Stimulated activated naive CD8-positive, alpha-beta T cell treated with anti-CD3 and anti-CD28 coated beads, Interleukin-15, Interleukin-2, amounts not matched to agents 100 U/mL and 50 U/mL, for 24 hours (primary cell): ENCODE results near the gene SSBP3.
"Not testable (repeated sequence)": the region's sequence is repeated elsewhere in the genome, so short reads cannot be mapped to it uniquely, and the experiment has no call there.

ENCODE experiments used
- ATAC-seq: fragments of 150-1000 bp; cut with Tn5 transposase; one replicate; pipeline ENCODE4 v1.10.0; 2021
- DNase-seq: peaks from one replicate; pipeline ENCODE4 v3.0.0; 2021

Gene SSBP3

DNA sequence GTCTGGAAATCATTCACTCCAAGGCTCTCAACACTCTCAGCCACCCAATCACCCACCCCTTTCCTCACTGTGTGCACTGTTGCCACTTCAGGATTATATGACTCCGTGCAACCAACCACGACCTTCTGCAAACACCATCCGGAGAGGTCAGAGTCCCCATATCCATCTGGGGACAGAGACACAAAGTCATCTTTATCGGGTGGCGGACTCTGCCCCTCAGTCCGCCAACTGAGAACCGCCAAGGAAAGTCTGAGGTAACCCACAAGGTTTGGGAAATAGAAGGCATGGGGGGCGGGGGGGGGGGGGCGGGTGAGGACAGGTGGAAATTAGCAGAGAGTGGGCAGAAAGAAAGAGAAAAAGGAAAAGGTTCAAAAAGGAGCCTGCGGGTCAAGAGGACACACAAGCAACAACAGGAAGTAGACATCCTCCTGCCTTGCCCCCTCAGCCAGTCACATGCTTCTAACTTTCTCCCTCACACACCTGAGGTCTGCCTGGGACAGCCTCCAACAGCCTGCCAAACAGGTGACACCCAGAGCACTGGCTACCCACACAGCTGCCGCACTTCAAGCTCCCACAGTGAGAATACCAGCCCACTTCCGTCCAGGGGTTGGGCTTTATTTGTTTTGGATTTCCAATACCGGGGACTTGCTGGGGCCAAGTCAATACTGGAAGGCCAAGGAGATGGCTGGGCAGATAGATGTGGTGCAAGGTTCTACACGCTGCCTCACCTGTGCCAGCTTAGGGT is 58.1 kb downstream of the SSBP3 start:
- ATAC-seq: peak; percentile 4
- DNase-seq: no peak

DNA sequence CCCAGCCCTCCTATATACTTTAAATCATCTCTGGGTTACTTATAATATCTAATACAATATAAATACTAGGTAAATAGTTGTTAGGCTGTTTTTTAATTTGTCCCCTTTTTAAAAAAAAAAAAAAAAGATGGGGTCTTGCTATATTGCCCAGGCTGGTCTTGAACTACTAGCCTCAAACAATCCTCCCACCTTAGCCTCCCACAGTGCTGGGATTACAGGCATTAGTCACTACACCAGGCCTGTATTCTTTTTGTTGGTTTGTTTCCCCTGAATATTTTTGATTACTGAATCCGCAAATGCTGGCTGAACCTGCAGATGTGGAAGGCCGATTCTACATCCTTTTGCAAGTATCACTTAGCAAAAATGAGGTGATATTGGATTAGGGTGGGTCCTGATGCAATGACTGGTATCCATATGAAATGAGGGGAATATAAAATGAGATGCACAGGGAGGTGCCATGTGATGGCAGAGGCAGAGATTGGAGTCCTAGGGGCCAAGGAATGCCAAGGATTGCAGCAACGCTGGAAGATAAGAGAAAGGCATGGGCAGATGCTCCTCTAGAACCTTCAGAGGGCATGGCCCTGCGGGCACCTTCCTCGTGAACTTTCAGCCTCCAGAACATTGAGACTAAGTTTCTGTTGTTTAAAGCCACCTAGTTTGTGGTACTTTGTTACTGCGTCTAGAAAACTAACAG is 58.8 kb downstream of the SSBP3 start:
- ATAC-seq (no peak), DNase-seq (no peak)

DNA sequence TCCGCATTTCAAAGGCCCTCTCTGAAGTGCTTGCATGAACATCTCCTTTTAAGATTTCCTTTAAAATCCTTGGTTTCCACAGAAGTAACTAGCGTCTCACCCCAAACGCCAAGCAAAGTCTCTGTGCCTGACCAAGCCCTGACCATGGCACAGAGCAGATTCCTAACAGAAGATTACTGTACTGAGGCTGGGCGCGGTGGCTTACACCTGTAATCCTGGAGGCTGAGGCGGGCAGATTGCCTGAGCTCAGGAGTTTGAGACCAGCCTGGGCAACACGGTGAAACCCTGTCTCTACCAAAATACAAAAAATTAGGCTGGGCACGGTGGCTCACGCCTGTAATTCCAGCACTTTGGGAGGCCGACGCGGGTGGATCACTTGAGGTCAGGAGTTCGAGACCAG is 60.6 kb downstream of the SSBP3 start:
- not testable (repeated sequence) for ATAC-seq, DNase-seq

DNA sequence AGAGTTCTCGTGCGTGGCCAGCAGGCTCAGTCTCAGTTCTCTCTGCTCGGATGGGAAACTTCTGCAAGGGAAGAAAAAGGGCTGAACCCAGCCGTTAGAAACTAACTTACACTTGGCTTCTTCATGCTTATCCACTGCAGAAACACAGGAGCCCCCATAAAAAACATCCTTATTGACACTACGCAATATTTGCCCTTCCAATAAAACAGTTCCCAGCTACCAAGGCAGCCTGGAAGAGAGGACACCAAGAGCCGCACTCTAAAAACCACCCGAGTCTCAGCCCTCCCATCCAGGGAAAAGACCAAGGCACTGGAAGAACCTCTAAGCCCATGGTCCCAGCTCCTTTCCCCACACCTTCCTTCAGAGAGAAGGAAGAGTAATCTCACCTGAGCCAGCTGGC is 61.1 kb downstream of the SSBP3 start:
- ATAC-seq: no peak
- no peak for DNase-seq

DNA sequence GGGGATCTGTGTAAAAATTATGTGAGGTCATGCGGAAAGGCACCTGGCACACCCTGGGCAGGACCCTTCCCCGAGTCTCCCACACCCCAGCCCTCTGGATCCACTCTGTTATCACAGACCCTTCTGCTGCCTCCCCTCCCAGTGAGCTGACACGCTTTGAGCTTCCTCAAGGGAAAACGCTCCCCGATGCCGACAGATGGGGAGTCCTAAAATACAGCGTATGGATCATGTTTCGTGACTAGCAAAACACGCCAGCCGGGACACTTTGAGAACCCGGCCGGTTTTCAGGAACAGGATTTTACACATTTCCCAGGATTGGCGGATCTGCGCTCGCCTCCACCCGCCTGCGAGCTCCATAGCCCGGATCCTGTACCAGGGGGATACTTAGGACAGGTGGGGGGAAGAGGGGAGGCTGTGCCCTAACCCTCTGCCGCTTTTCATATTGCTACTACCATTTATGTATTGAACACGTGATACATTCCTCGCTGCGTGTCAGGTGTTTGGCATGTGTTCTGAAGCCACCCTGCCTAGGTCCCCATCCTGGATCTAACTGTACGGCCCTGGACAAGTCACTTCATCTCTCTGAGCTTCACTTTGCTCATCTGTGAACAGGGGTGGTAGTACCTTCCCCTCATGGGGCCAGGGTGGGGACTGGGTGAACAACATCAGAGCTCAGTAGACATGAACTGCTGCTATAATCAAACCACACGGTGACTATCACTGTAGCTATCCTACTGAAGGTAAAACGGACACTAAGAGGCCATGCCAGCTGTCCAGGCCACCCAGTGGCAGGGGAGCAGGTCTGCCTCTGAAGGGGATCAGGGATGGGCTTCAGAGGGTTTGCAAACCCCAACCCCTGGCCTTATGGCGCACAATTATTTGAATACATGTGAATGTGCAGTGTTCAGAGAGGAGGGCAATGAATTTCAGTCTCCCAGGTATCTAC is 63.2 kb downstream of the SSBP3 start:
- ATAC-seq (no peak), DNase-seq (no peak)

DNA sequence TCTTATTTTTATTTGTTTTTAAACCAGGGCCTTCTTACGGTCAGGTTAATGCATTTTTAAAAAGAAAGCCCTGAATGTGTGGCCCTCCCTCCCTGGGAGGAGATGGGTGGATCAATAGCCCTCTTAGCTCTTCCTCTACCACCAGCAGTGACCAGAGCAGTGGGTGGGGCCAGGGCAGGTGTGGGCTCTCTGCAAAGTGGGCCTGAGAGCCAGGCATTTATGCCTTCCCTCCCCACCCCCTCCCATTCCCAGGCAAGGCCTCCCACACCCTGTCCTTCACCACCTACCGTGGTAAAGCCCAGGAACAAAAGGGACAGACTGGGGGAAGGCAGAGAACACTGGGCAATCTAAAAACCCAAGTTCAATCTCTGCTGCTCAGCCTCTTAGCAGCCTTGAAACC is 63.9 kb downstream of the SSBP3 start:
- ATAC-seq (no peak), DNase-seq (no peak)

DNA sequence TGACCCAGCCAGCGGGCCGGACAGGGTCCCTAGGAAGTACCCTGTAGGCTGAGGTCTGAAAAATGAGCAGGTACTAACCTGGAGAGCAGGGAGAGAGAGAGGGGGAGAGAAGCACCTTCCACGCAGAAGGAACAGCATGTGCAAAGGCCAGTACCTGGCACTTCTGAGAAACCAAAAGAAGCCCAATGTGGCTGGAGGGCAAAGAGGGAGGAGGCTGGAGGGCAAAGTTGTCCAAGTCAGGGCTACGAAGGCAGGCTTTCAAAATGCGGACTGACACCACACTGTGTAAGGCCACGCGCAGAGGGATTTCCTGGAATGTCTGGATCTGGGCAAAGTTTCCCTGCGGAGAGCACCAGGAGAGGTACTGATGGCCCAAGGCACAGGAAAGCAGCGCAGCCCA is 64.4 kb downstream of the SSBP3 start:
- ATAC-seq: no peak
- no peak for DNase-seq

DNA sequence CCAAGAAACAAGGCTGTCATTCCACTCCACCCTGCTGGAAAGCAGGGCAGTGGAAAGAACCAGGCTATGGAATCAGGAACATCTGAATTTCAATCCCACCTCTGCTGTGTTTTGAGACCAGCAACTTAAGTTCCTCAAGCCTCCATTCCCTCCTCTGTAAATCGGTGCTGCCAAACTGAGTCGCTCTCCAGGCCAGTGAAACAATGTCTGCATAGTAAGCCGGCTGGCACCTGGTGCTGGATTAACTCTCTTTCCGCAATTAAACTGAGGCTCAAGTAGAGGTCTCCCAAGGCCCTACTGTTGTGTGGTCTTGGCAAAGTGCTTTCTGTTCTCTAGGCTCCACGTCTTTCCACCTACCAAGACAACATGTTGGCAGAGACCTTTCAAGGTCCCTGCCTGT is 65.3 kb downstream of the SSBP3 start:
- ATAC-seq (no peak), DNase-seq (no peak)

DNA sequence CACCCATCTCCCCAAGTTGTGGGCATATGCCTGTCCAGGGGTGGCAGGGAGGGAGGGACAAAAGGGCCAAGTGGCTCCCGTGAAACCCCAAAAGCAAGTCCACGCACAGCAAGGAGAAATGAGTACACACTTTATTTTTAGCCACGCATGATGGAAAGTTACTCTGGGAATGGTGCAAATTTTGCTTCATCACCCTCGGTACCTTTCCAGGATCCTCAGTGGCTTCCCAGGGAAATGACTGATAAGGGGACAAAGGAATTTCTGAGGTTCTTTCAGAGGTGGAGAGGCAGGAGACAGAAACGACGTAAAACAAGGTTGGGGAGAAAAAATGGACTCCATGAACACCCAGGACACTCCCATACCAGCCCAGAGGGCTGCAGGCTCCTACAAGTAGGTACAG is 65.8 kb downstream of the SSBP3 start:
- ATAC-seq: no peak
- DNase-seq: no peak

DNA sequence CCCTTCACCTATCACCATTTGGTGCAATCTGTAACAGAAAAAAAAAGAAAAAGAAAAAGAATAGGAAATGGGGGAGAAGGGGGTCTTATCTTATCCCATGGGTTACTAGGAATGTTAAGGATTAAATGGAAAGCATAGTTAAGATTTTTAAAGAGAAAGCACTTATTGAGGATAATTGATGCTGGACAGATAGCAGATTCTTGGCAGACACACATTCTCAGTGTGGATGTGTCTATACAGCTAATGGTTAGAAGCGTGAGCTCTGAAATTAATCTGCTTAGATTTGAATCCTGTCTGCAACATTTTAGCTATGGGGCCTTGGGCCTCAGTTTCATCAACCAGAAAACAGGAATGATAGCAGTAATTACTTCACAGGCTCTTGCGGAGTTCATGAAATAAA is 67.1 kb downstream of the SSBP3 start:
- ATAC-seq (no peak), DNase-seq (no peak)

DNA sequence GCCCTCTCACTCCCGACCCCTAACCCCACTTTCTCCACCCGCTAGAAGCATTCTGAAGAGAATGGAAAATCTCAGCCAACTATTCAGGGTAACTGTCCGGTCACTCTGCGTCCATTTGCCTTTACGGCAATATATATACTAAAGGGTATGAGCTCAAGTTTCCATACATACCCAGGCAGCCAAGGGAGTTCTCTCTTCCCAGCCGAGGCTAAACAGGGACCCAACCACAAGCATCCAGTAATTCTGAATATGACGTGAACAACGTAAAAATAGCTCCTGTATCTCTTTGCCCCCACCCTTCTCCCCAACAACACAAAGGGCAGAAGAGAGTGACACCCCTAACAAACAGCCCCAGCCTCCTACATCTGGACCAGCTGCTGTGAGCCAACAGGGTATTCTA is 67.7 kb downstream of the SSBP3 start:
- no peak for DNase-seq
- no peak for ATAC-seq

DNA sequence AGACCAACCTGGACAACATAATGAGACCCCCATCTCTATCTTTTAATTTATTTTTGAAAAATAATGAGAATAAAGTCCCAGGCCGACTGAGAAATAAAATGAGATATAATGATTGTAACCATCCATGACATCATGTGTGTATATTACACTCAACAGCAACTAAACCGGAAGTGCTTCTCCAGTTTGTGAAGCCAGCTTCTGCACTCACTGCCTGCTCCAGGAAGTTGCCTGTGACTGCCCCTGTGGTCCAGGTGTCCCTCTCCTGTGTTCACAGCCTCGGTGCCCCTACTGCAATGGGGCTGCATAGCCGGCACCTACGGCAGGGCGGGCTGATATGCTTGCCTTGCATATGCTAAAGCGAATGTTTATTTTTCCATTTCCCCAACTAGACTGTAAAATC is 68.3 kb downstream of the SSBP3 start:
- ATAC-seq: no peak

DNA sequence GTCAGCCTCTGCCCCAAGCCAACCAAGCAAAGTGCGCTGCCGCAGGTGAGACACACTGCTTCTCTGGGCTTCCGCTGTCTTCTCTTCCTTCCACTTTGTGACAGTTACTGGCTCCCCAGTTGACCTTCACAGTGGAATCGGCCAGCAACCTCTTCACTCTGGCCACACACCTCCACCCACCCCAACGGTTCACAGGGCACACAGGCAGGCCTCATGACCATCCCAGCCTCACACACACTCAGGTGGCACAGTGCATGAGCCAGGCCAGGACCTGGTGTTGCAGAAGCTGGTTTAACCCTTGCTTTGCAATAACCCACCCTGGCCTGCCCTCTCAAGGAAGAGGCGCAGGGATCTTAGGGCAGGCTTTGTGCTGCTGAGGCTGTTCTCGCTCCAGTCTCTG is 69.2 kb downstream of the SSBP3 start:
- ATAC-seq (no peak), DNase-seq (no peak)

More for the DNA sequence above, 68.3 kb downstream of the SSBP3 start:
- no peak for DNase-seq

DNA sequence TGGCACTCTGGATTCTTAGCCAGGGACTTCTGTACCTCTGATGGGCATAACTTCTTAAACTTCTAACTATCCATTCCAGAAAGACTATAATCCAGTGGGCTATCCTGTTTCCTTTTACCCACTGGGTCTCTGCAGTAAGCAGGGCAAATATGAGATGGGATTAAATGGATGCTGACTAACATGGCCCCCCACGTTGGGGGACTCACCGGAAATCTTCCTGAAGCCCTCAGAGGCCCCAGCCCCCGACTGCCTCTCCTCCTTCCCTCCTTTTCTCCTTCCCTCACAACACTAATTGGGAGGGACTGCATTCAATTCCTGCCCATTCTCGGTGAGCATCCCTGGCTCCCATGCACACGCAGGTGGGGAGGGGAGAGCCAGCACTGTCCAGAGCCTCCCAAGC is 70.1 kb downstream of the SSBP3 start:
- DNase-seq: no peak
- no peak for ATAC-seq

DNA sequence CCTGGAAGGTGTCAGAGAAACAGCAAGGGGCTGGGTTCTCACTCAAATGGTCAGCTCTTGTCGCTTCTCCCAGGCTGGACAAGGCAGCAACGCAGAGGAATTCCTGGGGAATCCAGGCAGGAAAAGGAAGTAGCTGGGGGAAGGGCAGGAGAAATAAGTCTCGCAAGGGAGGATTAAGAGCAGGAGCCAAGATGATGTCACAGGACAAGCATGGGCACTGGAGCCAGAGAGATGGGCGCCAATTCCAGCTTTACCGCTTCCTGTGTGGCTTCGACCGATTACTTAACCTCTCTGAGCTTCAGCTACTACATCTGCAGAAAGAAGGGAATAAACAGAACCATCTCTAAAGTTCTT is 70.5 kb downstream of the SSBP3 start:
- DNase-seq: no peak

DNA sequence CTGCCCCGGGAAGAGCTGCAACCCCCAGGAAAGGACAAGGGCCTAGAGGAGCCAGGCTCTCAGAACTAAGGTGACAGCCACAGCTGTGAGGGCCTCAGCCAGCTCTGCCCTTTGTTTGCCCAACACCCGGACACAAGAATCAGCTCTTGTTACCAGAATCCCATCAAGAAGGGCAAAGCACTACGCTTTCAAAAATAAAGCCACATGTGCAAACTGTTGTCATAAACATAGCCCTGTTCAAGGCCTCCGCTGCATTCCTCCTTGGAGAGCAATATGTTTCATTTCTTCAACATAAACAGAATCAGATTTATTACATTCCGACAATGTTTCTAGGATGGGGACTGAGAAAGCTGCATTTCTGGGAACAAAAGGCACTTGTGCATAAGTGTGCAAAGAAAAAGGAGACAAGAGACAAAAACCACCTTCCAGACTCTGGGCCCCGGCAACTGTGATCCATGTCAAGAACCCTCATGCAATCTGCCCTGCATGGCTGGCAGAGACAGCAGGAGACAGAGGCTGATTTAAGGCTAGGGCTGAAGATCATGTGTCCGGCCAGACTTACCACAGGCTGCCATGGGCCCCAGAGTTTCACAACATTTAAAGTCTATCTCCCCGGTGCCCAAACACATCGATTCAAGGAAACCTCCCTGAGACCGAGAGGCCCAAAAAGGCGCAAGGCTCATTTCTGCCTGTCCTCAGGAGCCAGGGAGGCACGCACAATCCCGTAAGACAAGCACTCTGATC is 71.0 kb downstream of the SSBP3 start:
- ATAC-seq (no peak), DNase-seq (no peak)

More for the DNA sequence above, 70.5 kb downstream of the SSBP3 start:
- ATAC-seq: no peak

DNA sequence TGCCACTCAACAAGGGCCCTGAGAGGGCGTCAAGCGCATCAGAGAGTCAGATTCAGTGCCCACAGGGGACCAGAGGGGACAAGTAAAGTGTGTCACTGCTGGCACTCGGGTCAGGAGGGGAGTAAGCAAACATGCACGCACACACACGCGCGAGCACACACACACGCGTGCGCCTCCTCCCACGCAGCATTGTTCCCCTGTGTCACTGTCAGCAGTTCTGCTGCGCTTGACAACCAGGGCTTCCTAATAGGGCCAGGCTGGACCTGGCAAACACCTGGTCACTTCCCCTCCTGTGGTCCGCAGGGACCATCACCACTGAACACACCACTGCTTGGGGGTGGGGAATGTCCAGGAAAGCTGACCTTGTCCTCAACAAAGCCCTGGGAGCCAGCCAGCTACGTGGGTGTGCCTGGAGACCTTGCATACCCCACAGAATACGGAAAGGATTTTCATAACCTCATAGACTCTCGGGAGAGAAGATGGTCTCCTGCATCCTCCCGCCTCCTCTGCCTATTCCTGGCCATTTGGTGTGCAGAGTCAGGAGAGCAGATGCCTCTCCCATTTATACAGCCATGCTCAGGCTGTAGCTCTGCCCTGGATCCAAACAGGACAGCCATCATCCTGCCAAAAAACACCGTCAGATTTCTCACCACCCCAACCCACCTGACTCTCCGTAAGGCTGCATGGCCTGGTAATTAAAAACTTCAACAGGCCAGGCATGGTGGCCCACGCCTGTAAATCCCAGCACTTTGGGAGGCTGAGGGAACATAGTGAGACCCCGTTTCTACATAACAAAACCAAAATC is 73.2 kb downstream of the SSBP3 start:
- no peak for DNase-seq
- ATAC-seq: no peak

DNA sequence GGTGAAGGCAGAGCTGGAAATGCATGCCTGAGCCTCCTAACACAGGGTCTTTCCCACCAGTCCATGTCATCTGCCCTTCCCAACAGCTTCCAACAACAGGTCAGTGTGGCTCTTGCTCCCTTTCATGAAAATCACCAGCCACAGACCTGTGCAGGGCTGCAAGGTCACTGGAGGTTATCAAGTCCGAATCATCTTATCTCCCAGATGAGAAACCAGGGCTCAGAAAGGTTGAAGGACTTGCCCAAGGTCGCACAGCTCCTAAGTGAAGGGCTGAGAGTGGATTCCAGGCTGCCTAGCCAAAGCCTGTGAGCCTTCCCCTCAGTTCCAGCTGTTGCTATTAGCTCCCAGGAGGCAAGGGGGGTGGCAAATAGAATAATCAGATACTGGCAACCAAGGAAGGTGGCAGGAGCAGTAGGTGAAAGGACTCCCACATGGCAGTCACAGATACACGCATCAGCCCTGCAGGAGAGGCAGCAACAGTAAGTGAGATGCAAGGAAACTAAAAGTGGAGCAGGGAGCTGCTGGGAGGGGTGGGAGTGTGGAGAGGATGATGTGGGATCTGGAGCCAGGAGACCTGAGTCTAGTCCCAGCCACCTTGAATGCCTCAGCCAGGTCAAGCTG is 74.2 kb downstream of the SSBP3 start:
- ATAC-seq (no peak), DNase-seq (no peak)

DNA sequence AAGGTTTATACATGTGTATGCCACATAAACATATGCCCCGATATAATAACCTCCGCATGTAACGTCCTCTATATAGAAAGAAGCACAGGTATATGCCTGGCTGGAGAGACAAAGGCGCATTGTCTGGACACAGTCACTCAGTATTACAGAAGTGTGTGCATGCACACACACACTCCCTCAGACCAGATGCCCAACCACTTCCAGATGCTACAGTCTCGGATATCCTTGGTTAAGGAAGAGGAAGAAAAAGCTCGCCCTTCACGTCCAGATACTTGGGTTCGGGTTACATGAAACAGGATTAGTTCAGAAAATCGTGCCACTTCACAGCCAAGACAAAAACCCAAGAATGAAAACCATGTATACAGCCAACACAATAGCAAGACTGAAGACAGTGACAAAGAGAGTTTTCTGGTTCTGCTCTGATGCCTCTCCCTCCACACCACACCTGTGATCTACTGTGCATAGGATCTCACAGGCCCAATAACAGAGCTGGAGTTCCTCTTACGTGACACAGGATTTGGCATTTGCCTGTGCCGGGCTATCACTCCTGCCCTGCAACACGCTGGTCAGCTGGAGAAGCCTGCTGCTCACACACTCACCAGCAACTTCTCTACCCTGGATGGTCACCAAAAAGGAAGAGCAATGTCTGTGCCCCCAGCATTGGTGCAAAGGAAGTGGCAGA is 75.0 kb downstream of the SSBP3 start:
- ATAC-seq (no peak), DNase-seq (no peak)

DNA sequence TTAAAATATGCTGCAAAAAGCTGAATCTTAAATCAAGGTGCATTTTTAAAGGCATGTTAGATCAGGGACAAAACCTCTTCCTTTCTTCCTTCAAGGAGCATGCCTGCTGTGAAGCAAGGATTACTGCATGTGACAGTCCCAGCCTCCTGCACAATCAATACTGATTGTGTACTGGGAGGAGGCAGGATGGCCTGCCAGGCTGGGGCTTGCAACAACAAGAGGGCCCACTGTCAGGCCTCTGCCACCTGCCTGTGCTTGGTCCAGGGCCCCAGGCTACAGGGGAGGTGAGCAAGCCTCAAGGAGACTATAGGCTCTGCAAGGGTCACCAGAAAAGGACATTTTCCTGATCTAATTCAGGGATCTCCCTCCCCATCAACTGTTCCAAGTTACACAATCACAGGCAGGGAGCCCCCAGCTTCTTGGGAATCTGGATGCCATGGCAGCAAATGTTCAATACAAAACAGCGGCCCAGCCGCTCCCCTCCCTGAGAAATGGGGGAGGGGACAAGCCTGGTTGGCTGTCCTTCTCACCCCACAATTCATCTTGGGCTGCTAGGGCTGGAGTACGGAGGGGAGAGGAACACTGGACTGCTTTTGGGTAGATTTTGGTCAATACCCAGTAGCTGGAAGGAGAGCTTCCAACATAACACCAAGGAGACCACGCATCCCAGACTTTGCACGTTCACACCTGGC is 76.7 kb downstream of the SSBP3 start:
- ATAC-seq: no peak
- DNase-seq: no peak
